ENCODE measurements around the gene CTIF.
"Not testable (repeated sequence)": the region's sequence is repeated elsewhere in the genome, so short reads cannot be mapped to it uniquely, and the experiment has no call there.

The CTIF gene

DNA sequence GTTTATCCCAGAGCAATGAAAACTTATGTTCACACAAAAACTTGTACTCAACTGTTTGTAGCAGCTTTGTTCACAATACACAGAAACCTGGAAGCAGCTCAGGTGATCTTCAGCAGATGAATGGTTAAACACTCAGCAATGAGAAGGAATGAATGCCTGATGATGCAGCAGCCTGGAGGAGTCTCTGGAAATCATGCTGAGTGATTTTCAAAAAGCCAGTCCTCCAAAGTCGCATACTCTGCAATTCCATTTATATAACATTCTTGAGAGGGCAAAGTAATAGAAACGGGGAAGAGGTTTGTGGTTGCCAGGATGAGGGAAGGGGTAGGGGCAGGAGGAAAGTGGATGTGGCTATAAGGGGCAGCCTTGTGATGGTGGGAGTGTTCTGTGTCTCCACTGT lies 108.1 kb downstream of the CTIF start:
- no peak for ATAC-seq

DNA sequence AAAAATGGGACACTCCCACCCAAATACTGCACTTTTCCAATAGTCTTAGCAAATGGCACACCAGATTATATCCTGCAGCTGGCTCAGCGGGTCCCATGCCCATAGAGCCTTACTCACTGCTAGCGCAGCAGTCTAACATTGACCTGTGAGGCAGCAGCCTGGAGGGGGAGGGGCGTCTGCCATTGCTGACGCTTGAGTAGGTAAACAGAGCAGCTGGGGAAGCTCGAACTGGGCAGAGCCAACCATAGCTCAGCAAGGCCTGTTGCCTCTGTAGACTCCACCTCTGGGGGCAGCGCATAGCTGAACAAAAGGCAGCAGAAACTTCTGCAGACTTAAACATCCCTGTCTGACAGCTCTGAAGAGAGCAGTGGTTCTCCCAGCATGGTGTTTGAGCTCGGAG lies 110.4 kb downstream of the CTIF start:
- no peak for ATAC-seq

DNA sequence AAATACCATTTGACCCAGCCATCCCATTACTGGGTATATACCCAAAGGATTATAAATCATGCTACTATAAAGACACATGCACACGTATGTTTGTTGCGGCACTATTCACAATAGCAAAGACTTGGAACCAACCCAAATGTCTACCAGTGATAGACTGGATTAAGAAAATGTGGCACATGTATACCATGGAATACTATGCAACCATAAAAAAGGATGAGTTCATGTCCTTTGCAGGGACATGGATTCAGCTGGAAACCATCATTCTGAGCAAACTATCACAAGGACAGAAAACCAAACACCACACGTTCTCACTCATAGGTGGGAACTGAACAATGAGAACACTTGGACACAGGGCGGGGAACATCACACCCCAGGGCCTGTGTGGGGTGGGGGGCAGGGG lies 115.8 kb downstream of the CTIF start:
- not testable (repeated sequence) for ATAC-seq

DNA sequence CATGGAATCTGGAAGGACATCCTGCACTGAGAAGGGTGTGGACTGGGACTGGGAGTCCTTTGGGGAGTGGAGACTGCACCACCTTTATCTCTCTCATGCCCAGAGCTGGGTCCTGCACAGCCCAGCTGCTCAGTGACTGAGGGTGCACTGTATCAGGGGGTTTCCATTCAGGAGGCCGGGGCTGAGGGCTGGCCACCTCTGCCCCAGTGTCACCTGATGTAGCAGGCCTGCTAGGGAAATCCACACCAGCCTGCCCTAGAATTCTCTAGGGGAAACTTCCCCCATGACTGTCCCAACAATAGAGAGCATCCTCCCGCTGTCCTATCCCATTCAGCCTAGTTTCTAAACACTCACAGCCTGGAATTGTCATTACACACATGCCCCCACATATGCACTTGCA lies 116.7 kb downstream of the CTIF start:
- ATAC-seq, result no peak

DNA sequence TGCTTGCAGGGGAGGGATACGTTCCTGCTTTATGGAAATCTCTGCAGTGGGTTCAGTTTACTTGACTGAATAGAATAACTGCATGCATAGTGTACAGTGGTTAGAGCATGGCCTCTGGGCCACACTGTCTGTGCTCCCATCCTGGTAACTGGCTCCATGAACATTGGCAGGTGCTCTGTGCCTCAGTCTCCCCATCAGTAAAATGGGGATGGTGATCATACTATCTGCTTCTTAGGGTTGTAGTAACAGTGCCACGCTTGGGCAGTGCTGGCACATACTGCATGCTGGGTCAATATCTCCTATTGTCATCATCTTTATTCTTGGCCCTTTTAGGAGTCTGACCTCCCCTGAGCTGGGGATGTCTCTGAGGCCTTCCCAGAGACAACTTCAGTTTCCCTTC lies 117.3 kb downstream of the CTIF start:
- no peak for ATAC-seq

DNA sequence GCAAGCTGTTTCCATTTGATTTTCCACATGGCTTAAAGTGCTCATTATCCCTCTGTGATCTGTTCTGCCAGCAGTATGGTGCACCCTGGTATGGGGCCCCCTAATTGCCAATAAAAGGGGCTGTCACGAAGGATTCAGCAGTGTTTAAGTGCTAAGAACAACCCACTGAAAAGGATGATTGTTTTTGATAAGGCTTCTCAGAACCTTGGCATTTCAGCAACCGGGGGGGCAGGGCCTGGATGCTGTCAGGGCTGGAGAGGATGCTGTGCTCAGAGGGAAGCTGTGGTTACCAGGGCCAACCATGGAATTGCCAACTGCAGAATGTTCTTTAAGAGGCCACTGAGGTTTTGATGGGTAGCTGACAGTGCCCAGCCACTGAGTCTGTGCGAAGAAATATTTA lies 117.8 kb downstream of the CTIF start:
- no peak for ATAC-seq

DNA sequence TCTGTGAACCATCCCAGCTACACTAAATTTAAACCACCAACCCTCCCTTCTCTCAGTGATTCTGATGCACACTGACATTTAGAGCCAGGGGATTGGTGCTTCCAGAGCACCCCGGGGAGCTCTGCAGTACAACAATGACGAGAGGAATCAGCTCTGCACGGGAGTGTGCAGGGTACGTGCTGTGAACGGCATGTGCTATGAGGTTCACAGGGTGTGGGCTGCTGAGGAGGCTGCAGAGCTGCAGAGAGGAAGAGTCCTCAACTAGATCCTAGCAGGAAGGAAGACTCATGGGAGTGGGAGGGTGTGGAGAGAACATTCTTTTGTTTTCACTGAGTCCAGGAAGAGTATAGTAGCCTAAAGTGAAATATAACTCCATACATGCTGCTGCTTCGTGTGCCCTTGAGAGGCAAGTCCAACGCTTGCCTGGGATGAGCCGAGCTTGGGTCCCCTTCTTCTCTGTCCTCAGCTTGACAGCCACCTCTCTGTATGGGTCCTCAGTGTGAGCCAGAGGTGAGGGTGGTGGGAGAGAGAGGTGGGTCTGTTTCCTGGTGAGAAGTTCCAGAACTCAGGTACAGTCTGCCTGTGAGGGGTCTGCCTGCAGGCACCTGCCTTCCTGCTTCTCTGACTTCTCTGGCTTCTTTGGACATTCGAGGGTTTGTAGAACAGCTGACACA lies 118.8 kb downstream of the CTIF start:
- no peak for ATAC-seq

DNA sequence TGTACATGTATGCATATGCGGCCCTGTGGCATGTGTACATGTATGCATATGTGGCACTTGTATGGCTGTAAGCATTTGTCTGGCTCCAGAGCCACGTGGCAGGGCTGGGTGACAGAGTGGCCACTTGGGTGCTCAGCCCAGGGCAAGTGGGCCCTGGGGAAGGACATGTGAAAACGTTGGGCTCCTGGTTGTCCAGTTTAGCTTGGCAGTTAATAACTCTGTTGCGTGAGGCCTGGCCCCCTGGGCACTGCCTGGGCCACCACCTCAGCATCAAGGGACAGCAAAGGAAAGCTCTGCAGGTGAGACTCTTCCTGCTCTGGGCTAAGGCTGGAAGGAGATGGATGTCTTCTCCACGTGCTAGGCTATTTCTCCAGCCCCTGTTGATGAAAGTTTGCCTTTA lies 119.9 kb downstream of the CTIF start:
- ATAC-seq, result no peak

DNA sequence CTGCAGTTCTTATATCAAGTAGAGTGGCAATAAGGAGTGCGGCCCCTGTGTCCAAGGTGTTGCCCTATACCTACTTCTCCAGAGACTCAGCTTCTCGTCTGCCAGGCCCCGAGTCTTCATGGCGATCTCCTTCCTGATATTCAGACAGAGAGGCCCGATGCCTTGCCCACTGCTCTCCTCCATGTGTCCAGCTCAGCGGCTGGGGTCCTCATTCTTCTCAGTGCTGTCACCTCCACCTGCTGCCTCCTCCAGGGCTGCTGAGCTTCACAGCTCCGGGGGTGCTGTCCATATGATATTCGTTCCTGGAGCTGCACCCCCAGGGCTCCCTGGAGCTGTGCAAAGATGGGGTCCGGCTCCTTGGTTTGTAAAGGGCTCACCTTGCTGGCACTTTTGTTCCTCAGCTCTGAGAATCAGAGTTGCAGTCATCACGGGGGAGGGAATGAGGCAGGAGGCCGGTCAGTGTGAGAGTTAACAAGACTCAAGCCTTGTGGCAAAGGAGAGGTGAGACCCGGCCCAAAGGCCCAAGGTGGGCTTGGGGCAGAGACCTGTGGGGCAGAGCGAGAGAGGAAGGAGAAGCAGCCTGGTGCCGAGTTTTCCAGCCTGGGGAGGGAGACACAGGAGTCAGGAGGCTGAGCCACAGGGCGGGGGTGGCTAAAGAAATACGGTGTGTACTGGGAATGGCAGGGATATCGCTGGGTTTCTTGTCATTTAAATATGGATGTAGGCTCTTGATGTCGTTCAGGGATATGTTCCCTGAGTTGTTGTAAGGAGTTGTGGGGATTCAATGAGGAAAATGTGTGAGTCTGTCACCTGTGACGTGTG lies 120.6 kb downstream of the CTIF start:
- ATAC-seq, result no peak

DNA sequence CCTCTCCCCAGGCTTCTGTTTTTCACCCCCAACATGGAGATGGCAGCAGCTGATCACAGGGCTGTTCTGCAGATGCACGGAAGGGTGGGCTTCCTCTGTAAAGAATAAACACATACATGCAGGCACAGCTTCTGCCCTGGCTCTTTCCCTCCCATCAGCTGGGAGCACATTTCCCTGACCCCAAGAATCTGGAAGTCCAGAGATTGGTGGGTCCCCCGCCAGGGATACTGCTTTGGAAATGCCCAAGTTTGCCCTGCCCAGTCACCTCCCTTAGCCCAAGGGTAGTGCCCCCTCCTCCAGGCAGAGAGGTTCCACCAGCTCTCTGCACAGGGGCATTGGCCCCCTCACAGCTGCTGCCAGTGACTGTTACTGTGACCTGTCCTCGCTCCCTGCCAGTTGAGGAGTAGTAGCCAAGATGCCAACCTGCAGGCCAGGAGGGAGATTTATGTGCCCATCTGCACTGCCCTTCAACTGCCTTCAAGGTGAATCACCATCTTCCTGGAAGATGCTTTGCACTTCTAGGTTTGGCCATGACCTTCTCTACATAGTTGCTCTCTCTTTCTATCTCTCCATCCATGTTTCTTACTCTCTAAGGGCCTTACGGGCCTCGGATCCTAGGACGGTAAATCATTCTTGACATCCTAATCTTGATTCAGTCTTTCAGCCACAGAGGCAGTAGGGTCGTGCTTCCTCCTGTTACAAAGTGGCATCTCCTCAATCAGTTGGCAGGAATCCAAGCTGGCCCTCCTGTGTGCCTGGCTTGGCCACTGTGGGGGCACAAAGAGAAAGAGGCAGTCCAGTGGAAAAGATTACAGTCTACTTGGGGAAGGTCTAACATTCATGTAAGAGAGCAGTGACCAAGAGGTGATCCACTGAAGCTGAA lies 121.8 kb downstream of the CTIF start:
- ATAC-seq, result no peak

DNA sequence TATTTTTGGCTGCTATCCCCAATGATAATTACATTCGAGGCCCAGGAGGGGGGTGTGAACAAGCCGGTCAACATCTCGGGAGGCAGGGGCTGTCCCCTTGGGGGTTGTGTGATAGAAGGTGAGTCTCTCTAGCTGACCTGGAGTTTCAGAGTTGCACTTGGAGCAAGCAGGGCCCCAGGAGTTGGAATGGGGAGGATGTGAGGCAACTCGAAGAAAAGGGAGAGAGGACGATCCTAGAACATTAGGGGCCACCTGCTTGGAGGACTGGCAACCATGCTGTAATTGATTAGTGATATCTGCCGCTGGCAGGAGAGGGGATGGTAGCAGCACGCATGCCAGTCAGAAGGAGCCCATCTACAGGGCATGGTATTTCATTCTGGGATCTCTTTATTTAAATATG lies 122.6 kb downstream of the CTIF start:
- ATAC-seq, result no peak

DNA sequence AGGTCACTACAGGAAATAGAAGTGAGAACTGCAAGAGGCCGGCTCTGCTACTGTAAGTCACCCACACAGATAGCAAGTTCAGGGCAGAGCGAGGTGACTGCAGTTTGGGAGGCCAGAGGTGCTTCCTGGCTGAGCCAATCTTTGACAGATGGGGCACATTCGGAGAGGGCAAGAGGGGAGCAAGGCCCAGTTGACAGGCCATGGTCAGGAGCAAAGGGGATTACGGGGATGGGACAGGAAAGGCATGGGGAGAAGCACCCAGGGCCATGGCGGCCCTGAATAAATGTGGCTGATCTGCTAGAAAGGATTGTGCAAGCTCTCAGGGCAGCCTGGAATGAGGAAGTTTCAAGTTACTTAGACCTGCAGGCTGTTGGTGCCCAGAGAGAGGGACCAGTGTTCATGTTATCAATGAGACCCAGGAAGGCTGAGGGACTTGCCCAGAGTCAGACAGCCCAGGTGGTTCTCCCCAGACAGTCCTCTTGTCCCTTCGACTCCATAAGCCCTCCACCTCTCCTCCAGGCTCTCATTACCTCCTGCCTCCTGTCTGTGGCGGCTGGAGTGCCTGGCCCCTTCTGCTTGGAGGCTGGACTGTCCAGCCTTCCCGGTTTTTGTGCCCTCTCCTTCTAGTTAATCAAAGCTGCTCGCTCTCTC lies 123.3 kb downstream of the CTIF start:
- ATAC-seq, result no peak

DNA sequence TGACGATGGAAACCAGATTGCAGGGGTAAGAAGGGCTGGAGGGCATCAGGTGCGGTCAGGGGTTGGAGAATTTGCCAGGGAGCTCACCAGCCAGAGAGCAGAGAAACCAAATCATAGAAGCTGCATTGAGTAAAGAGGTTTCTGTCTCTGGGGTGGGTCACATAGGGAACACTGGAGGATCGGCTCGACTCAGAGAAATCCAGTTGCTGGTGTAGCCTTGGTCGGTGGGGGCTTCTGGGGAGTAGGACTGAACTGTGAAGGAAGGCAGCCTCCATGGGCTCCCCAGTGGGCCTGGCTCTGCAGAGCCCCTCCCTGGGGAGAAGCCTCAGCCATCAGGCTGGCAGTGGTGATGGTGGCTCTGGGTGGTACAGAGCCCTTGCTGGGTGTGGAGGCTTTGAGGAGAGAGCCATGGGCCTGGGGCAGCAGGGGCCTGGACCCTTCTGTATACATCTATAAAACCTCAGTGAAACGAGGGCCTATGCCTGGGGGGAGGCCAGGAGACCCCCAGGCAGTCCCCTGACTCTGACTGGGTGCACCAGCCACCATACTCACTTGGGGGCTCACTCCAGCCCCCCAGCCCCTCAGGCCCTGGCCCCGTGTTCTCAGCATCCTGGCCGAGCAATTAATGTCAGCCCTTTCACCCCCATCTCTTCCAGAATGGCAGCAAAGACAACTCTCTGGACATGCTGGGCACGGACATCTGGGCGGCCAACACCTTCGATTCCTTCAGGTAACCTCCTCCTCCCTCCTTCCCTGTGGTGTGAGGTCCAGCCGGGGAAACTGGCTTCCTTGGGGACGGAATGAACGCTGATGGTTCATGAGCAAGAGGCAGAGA lies 124.5 kb downstream of the CTIF start:
- ATAC-seq, result no peak

DNA sequence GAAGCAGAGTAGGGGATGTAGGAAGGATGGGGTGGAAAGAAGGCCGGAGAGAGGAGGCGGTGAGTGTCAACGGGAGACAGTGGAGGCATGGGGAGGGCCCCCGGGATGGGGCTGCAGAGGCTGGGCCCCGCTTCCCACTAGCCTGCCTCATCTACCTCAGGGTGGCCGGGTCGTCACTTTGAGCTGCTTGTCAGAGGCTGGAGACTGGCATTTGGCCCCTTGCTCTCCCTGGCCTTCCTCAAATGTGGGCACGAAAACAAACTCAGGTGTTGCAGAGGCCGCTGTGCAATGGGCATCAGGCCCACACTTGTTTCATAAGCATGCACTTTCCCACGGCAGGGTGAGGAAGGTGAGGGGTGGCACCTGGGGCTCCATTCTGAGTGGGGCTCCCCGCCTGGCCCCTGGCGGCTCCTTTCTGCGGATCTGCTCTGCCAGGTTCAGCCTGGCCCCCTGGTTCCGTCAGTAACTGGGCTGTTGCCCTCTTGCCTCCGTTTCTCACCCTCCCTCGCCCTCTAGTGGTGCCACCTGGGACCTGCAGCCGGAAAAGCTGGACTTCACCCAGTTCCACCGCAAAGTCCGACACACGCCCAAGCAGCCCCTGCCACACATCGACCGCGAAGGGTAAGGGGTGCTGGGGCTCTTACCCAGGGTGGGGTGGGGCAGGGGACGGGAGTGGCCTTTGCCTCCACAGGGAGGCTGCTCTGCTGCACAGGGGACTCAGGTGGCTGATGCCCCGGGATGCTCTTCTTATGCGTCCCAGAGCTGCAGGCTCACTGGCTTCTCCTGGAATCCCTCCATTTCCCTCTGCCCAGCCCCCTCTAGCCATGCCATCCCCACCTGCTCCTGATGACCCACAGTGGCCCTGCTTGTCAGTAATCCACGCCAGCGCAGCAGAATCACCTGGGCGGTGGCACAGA lies 125.4 kb downstream of the CTIF start:
- ATAC-seq, result no peak

DNA sequence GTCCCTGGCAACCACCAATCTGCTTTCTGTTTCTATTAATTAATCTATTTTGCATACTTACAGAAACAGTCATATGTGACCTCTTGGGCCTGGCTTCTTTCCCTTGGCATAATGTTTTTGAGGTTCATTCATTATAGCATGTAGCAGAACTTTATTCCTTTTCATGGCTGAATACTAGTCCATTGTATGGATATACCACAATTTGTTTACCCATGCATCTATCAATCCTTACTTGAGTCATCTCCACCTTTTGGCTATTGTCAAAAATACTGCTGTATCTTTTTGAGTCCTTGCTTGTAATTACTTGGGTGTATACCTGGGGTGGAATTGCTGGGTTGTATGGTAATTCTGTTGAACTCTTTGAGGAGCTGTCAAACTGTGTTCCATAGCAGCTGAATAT lies 126.8 kb downstream of the CTIF start:
- ATAC-seq, result no peak

DNA sequence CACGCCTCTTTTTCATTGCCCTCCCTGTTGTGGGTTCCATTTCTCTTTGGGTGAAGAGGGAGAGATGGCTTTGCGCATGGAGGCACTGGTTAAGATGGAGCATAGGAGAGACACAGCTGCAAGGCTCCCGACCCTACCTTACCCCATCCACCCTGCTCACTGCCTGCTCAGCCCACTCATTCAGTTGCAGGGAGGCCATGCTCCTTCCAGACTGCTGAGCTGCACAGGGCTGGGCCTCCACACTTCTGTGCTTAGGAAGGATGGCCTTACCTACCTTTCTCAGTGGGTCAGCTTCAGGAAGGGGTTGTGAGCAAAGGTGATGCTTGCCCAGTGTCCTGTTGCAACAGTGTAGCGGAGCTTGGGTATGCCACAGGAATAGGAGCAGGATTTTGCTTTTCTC lies 127.8 kb downstream of the CTIF start:
- ATAC-seq, result no peak

DNA sequence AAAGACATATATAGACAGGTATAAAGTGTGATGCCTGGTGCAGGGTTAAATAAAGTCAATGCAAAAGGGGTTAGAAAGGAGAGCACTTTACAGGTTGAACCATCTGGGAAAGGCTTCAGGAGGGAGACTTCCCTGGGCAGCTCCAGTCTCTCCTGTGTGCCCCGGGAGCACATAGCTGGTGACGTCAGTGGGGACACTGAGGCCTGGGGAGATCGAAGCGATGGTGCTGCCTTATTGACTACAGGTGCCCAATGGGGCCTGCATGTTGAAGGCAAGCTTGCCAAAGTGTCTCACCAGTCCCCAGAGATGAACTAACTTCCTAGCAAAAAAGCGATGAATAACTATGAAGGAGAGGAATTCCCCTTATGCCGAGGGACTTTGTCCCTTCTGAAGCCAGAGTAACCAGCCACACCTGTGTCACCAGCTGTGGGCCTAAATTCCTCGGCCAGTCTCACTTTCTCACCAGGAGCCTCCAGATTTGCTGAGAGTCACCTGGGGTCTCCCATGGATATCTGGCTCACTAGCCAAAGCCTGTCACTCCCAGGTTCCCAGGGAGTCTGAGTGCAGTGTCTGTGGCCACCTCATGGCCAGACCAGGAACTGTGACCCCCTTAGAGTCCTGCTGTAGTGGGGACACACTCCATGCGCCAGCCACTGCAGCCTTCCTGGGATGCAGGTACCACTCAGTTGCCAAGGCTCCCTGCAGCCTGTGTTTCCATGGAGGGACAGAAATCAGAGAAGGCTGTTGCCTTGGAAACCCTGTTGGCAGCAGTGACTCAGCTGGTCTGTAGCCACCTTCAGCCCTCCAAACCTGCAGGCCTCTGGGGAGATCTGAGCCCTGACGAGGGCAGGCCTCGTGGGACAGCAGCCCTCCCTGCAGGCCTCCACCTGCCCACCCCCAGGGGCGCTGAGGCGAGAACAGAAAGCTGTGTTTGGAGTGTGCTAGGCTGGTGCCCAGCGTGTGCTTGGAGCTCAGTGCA lies 128.7 kb downstream of the CTIF start:
- peak in 1 of 2 donors; percentile 37 for ATAC-seq

DNA sequence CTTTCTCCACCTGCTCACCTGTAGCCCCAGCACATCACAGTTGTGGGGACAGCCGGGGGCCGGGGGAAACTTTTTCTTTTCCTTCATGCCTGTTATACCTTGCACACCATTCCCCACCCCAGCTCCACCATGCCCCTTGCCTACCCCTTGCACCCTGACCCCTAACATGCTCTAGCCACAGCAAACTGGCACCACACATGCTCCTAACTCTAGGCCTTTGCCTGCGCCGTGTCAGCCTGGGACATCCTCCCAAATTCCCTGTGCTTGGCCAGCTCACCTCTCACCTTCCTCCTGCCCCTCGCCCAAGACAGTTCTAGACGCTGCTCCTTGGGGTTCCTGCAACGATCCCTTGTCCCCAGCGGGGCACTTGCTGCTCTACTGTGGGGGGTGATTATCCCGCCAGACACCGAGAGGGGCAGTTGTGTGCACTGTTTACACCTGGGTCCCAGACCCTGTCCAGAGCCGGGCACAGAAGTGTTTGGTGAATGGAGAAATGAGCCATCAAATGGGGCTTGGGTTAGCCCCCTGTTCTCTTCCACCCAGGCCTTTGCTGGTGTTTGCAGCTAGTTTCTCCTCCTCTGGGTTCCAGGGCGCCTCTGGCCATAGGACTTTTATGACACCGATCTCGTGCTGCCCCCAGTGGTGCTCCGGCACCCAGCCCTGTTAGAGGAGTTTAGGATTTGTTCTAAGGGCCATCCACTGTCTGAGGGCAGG lies 129.8 kb downstream of the CTIF start:
- no peak for ATAC-seq

DNA sequence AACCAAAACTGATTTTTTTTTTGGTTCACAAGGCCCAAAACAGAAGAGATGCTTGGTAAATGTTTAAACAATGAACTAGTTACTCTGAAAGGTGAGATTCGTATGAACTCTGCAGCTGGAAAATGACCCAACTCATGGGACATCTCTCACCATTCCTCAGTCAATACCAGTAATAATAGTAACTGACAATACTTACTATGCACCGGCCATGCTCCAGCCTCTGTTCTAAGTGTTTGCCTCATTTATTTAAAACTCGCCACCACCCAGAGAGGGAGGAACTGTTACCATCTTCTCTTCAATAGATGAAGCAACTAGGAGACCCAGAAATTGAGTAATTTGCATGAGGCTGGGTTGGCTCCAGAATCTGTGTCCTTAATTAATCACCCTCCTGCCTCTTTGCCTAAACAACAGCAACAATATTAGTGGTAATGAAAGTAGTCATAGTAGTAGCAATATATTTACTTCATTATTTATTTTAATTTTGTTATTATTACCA lies 130.4 kb downstream of the CTIF start:
- ATAC-seq, result no peak

All from activated CD4-positive, CD25-positive, alpha-beta regulatory T cell treated with anti-CD3 and anti-CD28 coated beads, Interleukin-2, amount 50 U/mL, for 24 hours (primary cell).